HG03039 (cell line): Measurements from ENCODE around the gene C1QTNF5.
A peak's percentile ranks its signal among the peaks of the same experiment; 100 is the strongest.

ENCODE experiments used
- ATAC-seq: cut with Tn5 transposase; IDR thresholded peaks from one replicate; pipeline ENCODE4 v1.9.1; 2021; ENCODE audit warnings: mild to moderate bottlenecking, moderate library complexity; ENCODE audit not compliant: unreplicated experiment

Gene C1QTNF5

DNA sequence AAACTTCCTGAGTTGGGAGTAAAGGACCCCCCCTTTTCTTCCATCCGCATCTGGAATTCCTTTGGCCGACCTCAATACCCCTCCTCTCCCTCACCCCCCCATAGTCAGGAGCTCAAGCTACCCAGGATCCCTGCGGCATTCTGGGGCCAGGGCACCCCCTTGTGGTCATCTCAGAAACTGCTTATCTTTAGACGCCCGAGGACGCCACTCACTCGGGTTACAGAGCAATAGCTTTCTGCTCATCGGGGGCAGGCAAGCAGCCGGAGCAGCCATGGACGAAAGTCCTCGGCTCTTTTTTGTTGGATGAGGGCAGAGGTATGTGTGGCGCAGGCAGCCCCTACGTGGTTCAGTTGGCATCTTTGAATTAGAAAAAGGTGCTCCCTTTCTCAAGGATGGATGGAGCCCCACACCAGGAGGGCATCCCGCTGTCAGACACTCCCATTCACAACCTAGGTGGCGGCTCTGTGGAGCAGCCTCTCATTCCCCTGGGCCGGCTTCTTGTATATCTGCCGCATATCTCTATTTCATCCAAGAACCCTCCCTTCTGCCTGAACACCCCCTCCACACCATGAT is 2.3 kb downstream of the C1QTNF5 start:
- ATAC-seq = no peak

- ATAC-seq = no peak
Measured at GRCh38 chr11:119337581-119338317, 2.9 kb downstream of the C1QTNF5 start.

DNA sequence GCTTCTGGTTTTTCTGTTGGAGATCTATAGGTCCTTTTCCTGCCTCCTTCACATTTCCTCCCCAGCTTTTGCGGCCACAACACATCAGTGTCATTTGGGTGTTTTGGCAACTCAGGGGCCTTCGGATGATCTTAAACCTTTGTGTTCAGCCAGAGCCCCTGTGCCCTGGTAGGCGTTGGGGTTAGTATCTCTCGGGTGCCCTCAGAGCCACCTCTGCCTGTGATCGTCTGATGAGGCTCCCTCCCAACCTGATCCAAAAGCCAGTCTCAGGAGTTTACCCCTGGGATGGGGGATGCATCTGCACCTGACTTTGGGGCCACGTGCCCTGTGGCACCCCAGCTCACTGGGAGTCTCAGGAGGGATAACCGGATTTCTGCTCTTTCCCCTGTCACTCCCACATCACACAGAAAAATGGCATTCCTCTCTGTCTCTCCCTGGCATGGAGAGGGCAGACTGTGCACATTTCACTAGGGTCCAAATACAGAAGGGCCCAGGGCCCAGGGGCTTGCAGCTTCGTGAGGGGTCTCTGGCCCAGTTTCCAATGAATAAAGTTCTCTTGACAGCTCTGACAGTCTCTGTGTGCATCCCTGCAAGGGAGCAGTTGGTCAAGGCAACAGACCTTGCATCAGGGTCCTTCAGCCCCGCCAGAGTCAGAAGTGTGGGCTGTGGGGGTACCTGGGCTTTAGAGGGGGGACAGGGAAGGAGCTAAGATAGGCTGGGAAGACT is 3.8 kb downstream of the C1QTNF5 start:
- ATAC-seq = no peak

DNA sequence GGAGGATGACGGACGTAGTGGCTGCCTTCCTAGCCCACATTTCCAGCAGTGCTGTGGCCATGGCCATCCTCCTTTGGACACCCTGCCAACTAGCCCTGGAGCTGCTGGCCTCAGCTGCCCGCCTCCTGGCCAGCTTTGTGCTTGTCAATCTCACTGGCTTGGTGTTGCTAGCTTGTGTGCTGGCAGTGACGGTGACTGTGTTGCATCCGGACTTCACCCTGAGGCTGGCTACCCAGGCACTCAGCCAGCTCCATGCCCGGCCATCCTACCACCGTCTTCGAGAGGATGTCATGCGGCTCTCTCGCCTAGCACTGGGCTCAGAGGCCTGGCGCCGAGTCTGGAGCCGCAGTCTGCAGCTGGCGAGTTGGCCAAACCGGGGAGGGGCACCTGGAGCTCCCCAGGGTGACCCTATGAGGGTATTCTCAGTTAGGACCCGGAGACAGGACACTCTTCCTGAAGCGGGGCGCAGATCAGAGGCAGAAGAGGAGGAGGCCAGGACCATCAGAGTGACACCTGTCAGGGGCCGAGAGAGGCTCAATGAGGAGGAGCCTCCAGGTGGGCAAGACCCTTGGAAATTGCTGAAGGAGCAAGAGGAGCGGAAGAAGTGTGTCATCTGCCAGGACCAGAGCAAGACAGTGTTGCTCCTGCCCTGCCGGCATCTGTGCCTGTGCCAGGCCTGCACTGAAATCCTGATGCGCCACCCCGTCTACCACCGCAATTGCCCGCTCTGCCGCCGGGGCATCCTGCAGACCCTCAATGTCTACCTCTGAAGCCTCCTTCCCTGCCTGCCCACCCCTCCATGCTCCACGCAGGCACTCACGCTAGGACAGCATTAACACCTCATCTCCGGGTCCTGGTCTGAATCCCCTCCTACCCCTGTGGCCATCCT is 4.8 kb downstream of the C1QTNF5 start:
- ATAC-seq = no peak

DNA sequence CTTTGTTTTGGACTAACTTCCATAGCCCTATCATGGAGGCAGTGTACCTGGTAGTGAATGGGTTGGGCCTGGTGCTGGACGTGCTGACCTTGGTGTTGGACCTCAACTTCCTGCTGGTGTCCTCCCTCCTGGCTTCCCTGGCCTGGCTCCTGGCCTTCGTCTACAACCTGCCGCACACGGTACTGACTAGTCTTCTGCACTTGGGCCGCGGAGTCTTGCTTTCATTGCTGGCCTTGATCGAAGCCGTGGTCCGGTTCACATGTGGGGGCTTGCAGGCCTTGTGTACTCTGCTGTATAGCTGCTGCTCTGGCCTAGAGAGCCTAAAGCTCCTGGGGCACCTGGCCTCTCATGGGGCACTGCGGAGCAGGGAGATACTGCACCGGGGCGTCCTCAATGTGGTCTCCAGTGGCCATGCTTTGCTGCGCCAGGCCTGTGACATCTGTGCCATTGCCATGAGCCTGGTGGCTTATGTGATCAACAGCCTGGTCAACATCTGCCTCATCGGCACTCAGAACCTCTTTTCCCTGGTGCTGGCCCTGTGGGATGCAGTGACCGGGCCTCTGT is 5.5 kb downstream of the C1QTNF5 start:
- no peak for ATAC-seq

DNA sequence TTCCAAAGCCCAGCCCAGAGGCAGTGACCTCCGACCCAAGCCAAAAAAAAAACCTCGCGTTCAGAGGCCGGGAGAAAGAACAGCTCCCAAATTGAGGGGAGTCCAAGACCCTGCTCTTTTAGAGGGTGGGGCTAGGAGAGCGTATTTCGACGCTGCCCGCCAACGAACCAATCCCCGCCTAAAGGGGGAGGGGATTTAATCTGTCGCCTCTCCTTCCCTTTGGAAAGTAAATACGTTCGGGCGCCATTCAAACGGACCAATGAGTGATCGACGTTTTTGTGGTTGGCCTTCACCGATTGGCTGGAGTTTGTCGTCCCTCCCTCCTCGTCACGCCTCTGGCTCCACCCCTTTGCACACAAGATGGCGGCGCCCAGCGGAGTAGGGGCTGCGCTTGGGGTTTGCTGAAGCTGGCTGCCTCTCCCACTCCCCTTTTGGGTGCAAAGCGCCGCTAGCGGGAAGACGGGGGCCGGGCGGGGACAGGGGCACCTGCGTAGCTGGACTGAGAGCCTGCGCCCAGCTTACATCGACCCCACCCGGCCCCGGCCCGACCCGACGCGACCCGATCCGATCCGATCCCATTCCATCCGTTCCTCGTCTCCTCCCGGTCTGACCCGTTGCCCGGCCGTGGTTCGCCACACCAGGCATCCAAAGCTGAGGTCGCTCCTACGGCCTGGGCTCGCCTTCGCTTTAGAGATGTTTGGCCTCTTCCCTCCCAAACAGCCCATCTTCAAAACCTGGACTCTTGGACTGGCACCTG is 6.3 kb downstream of the C1QTNF5 start, which contains the start of gene RNF26:
Gene RNF26 (plus strand): TSS at position 354 of the 757 bp plus-strand sequence. CDS start 596 bp downstream, outside the sequence.
- ATAC-seq = peak; percentile 88

DNA sequence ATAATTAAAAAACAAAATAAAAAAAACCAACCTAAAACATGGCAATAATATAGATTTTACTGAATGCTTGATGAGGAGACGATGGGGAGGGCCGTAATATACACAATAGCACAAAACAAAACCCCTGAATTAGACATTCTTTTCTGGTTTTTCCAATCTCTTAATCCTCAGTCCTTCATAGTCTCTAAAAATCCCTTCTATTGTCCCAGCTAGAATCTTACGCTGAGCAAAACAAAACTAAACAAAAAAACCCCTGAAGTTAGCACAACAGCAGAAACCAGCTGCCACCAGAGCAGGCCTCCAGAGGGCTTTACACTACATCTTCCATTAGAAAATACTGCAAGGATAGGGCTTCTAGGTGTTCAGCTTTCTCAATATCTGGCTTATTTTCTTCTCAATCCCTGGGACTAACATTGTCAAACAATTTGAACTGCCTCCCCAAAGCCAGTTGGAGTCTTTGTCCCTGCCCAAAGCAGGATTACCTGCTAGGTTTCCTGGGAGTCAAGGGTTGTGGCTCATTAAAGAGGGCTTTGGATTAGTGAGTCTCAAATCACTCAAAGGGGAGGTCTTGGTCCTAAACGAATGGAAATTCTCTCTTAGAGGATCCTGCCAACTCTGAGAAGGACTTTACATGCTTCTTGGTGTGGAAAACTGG is 8.4 kb downstream of the C1QTNF5 start:
- no peak for ATAC-seq

DNA sequence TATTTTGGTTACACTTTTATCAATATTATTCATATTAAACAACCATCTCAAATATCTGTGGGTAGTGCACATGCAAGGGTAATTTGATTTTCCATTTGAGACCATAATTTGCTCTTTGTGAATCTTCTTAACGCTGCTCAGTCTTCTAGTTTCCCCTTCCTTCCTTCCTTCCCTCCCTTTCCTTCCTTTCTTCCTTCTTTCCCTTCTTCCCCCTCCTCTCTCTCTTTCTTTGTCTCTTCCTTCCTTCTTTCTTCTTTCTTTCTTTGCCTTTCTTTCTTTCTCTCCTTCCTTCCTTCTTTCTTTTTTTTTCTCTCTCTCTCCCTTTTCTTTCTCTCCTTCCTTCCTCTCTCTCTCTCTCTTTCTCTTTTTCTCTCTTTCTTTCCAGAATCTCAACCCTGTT is 10.4 kb downstream of the C1QTNF5 start:
- ATAC-seq = no peak

GRCh38 chr11:119329320-119329719 is 11.4 kb downstream of the C1QTNF5 start:
- ATAC-seq = no peak

DNA sequence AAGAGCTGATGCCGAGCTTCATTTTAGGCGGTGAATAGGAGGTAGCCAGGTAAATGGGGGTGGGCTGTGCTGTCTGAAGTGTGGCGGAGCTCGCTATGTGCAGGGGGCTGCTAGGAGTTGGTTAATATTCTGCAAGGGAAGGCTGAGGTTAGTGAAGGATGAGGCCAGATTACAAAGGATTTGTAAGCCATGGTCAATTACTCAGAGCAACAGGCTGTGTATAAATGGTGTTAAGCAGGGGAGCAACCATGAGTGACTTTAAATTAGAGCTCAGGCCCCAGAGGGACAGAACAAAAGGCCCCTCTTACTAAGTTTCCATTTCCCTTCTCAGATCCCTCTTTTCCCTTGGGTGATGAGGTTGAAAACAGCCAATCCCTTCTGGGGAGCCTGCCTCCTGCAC is 16.5 kb downstream of the C1QTNF5 start:
- ATAC-seq = no peak

DNA sequence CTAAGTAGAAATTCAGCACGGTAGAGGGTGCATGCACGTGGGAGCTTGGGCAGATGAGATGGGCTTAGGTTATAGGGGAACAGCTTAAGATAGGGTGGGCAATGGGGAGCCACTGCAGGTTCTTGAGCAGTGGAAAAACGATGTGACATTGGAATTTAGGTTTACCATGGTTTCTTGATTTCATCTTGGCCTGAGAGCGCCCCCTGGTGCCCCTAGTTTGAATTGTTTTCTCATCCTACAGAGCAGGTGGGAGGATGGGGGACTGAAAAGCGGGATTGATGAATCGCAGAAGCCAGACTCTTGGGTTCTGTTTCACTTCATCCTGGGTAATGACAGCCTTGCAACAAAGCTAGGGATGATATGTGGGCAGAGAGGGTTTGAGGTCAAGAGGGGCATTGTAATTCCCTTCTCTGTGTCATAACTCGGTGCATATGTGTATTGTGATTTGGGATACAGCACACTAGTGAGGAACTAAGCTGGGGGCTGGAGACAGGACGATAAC is 17.1 kb downstream of the C1QTNF5 start:
- ATAC-seq = no peak

DNA sequence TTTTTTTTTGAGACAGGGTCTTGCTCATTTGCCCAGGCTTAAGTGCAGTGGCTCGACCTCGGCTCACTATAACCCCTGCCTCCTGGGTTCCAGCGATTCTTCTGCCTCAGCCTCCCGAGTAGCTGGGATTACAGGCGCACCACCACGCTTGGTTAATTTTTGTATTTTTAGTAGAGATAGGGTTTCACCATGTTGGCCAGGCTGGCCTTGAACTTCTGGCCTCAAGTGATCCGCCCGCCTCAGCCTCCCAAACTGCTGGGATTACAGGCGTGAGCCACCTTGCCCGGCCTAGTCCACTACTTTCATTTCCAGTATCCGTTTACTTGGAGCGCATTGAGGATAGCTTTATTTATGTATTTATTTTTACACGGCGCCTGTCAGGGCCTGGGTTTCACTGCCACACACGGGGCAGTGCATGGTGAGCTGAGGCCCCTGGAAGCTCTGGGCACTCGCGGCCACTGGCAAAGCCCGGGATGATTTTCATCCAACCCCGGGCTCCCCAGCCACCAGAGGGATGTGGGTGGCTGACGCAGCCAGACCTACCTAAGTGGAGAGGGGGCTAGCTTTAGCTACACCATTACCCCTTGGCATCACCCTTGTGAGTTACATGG is 17.7 kb downstream of the C1QTNF5 start:
- ATAC-seq = no peak

DNA sequence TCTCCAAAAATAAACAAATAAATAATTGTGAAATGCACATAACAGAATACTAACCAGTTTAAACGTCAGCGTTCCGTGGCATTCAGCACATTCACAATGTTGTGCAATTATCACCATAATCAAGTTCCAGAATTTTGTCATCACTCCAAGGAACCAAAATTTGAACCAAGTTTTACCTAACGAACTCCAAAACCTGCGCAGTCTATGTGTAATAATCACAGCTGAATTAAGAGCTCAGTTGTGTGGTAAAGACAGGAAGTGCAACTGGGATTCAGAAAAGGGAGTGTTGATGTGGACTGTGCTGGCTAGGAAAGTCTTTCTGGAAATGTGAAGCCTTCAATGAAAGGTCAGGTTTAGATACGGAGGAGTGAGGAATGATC is 18.3 kb downstream of the C1QTNF5 start:
- ATAC-seq = no peak

- ATAC-seq = no peak
Measured at GRCh38 chr11:119320776-119321524, 19.7 kb downstream of the C1QTNF5 start.

GRCh38 chr11:119320240-119320775 is 20.4 kb downstream of the C1QTNF5 start:
- ATAC-seq = no peak

- ATAC-seq = no peak
Measured at GRCh38 chr11:119319700-119320239, 20.9 kb downstream of the C1QTNF5 start.

DNA sequence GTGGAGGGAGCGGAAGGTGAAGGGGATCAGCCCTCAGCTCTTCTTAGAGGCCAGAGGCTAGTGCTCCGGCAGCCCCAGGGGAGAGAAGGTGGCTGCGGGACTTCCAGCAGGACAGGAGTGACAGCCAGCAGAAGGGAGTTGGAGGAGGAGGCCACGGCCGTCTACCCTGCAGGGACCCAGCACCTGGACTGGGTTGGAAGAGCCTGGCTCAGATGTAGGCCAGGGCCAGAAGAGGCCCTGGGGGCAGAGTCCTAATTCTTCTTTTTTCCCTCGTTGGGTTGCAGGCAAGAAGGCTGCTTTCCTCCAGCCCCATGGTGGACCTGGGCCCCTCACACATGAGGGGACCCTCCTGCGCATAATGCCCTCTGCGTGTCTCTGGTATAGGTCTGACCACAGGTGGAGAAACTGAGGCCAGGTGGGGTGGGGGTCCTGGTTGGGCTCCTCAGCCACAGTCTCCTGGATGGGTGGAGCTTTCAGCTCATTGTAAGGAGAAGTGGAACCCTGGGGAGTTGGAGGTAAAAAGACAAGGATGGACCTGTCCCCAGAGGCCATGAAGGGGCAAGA is 21.5 kb downstream of the C1QTNF5 start:
- ATAC-seq = no peak
